GM19240 (cell line): ENCODE results near the gene SFTA2.
"Not testable (repeated sequence)": the region's sequence is repeated elsewhere in the genome, so short reads cannot be mapped to it uniquely, and the experiment has no call there.

Source experiments
- DNase-seq: peaks from one replicate; pipeline ENCODE4 v3.0.0; 2011; ENCODE audit warnings: low spot score; ENCODE audit not compliant: insufficient read length

The SFTA2 gene

DNA sequence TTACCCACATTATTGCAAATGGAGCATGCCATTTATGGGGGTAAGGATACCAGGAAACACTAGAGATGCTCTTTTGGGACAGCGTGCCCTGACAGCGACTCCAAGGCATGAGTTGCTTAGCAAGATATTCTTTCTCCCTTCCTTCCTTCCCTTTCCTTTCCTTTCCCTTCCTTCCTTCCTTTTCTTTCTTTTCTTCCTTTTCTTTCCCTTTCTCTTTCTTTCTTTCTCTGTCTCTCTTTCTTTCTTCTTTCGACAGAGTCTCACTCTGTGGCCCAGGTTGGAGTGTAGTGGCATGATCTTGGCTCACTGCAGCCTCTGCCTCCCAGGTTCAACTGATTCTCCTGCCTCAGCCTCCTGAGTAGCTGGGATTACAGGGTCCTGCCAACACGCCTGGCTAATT lies 12.1 kb upstream of the SFTA2 start:
- no peak for DNase-seq

DNA sequence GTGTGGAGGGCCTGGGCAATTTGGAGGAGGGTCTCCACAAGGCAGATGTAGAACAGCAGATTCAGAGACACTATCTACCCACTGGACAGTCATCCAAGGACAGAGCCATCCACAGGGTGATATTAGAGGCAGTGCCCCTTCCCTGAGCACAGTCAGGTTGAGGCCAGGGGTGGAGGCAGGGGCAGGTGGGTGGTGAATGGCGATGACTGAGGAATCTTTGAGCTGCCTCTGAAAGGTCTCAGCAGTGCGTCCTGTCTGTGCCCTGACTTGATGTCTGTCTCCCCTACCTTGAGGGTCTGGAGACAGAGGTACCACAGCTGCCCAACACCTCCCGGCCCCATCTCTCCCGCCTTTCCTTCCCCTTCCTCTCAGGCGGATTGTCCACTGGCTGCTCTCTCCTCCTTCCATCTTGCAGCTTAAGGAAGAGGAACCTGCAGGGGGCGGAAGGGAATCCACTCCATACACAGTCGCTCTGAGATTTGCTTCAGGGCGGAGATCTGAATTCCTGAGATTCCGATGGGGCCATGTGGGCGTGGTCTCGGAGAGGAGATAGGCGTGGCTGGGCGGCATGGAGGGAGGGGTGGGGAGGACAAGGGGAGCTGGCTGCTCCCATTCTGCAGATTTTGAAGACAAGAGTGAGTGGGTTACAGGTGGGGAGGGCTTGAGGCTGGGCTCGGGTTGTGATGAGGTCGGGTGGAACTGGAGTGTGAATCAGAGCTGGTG lies 10.5 kb upstream of the SFTA2 start:
- no peak for DNase-seq

DNA sequence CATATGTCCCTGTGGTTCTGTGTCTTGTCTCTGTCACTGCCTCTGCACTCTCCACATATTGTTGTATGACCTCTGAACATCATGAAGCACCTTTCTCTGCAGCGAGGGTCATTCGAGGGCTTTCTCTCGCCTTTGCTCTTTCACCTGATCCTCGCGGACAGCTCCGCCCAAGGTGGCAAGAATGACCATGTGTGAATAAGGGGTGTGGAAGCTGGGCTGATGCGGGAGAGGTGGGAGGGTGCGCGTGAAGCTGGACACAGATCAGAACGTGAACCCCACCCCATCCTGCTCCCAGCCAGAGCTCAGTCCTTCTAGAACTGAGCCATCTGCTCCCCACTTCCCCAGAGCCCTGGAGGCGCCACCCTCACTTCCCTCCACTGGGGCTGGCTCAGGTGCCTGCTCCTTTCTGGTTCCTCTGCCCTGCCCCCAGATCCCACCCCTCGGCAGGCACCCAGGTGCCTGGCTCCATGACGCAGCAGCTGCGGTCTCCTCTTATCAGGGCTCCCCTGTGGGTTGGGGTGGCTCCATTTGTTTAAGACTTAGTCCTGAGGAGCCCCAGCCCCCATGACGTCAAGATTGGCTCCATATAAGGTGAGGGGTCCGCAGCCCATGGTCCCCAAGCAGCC lies 8.5 kb upstream of the SFTA2 start, which contains the start of gene MUCL3:
Gene MUCL3 (plus strand): TSS at position 613 of the 626 bp plus-strand sequence. CDS start 27 bp downstream, outside the sequence.
- no peak for DNase-seq

DNA sequence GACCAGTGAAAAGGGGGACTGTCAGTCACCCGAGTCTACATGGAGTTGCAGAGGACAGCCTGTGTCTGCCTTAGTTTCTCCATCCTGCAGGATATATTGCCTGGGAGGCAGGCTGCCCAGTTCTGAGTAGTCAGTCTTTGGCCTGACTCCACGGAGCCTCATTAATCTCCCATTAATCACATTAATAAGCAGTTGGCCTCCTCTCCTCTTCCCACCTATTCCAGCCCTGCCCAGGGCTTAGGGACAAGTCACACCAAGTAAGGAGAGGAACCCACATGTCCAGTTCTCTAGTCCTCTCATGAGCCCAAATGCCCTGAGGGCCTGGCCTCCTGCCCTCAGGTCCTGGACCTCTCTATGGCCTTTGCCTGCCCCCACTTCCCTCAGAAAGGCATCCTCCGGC lies 7.5 kb upstream of the SFTA2 start:
- no peak for DNase-seq

DNA sequence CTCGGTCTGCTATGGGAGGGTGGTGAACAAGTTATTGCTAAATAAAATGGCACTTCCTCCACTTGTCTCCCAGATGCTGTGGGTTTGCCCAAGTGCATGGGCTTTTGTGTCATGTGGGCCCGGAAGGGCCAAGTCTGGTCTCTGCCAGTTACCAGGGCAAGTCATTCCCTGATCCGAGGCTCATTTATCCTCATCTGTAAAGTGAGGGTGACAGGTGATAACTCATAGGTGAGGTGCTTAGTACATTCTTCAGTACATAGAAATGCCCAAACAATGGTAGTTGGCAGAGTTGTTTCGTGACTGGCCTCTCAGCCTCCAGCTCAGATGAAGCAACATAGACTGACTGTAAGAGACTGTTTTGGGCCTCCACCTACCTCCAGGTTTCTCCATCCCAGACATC lies 6.8 kb upstream of the SFTA2 start:
- DNase-seq, result no peak

DNA sequence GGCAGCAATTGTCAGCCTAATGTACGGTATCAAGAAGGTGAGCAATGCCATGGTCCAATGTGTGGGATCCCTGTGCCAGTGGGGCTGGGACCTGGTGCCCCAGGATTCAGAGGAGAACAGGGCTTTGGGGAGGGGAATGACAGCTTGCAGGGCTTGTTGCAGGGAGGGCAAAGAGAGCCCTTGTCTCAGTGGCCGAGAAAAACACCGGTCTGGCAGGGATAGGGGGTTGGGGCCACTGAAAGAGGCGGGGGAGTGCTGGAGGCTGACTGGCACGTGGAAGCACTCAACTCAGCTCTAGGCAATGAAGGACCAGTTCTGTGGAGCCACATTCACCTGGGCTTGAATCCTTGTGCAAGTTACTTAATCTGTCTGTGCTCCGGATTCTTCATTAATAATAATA lies 5.3 kb upstream of the SFTA2 start:
- DNase-seq, result no peak

DNA sequence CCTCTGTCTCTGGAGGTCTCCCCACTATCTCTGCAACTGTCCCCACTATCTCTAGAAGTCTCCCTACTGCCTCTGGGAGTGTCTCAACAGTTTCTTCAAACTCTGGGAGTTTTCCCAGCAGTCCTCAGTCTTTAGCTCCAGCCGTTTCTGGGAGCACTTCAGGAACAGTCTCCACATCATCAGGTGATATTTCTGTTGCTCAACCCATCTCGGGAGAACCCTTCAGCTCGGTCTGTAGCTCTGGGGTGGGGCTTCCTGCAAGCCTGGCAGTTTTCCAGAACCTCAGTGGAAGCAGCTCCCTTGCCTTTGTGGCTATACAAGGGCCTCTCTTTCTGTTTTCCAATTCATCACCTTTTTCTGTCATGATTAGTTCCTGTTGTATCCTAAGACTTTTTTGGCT lies 3.0 kb upstream of the SFTA2 start:
- no peak for DNase-seq

DNA sequence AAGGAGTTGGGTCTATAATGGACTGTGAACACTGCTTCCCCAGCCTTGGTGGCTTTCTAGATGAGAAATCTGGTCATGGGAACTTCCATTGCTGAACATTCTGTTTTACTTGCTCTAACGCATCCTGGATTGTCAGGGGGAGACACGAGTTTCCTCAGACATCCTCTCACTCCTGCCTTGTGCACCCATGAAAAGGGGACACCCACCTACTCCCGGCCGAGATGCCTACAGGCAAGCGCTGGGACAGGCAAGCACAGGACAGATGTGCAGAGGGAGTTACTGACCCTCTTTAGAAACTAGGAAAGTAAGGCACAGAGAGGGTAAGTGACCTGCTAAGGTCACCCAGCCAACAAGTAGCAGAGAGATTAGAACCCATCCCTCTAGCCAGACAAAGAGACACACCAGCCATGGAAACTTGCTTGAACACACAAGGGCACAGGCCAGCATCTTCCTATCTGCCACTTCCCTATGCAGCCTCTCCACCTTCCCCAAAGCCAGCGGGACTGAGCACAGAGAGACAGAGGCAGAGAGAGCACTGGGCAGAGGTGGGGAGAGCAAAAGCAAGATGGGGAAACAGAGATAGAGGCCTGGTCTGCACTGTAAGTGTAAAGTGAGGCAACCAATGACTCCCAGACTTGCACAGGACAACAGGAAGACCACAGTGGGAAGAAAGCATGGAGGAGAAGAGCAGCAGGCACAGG lies 845 bp upstream of the SFTA2 start:
- no peak for DNase-seq

DNA sequence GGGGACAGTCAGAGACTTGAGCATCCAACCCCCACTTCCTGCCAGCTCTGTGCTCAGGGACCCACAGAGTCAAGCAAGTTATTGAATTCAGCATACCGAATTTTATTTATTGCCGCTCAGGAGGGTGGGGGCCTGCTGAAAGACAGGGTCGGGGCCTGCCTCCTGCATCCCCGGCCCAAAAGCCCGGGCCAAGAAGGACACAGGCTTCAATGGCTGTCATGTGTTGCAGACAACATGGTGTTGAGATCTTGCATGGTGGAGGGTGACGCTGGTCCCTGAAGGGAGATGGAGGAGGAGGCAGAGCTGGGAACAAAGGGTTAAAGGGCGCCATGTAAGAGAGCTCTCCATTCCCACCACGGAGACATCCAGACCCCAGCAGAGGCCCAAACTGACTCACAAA lies 698 bp downstream of the SFTA2 start:
- no peak for DNase-seq

DNA sequence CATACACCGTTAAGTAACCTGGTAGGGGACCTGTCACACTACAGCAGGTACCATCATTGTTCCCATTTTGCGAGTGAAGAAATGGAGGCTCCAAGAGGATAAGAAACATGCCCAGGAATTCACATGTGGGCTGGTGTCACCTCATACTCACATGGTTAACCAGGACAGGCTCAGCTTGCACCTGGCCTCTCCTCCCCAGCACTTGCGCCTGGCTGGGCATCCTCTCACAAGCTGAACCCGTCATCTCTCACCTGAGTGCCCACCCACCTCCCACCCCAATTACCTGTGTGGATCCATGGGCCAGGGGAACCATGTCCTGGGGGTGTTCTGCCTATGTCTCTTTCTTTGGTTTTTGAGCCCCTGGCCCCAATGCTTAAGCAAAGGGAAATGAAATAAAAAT lies 1.5 kb downstream of the SFTA2 start:
- DNase-seq, result no peak

DNA sequence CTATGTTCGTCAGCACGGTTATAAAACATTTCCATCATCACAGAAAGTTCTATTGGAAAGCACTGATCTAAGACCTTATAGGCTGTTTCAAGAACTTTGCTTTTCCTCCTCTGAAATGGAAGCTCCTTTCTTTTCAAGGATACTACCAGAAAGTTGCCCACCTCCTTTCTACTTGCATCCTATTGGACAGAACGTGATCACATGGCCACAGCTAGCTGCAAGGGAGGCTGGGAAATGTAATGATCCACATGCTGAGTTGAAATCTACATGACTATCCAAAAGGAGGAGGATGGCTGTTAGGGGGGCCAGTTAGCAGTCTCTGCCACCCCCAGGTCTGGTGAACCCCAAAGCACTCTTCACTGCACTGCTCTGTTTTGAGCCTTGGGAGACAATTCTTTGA lies 3.3 kb downstream of the SFTA2 start:
- no peak for DNase-seq

DNA sequence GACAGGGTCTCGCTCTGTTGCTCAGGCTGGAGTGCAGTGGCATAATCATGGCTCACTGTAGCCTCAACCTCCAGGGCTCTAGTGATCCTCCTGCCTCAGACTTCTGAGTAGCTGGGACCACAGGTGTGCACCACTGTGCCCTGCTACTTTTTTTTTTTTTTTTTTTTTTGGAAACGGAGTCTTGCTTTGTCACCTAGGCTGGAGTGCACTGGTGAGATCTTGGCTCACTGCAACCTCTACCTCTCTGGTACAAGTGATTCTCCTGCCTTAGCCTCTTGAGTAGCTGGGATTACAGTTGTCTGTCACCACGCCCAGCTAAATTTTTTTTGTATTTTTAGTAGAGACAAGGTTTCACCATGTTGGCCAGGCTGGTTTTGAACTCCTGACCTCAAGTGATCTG lies 4.9 kb downstream of the SFTA2 start:
- DNase-seq, result not testable (repeated sequence)

DNA sequence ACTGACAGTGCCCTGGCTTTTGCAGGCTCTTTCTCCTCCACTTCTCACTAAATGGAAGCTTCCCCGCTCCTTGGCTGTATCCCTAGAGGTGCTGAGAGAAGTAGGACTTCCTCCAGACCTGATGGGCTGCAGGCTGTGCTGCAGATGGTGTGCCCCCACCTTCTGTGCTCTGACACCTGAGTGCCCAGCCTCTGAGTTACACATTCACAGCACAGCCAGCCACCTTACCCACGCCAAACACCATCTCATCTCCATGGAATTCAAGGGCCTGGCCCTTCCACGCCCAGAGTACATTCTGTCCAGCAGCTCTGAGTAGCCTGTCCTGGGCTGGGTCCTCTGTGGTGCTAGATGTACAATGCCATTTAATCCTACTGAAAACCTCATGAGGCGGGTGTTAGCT lies 5.3 kb downstream of the SFTA2 start:
- no peak for DNase-seq

DNA sequence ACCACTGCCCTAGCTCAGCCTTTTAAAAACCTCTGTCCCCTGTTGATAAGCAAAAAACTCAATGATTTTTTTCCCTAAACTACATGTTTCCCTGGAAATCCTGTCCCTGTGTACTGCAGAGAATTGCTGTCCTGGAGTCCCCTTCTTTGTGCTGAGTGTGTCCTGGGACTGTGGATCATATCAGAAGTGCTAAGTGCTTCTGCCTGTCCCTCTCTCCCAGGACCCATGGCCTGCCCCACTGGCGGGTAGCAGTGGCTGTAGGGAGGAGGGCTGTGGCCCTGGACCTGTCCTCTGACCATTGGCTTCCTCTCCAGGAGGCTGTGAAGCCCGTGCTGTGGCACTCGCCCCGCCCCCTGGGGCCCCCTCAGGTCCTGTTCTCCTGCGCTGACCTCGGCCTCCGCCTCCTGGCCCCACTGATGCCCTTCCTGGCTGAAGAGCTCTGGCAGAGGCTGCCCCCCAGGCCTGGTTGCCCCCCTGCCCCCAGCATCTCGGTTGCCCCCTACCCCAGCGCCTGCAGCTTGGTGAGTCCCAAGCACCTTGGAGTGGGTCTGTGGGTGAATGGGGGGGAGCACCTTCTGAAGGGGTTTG lies 7.8 kb downstream of the SFTA2 start:
- DNase-seq, result not testable (repeated sequence)

DNA sequence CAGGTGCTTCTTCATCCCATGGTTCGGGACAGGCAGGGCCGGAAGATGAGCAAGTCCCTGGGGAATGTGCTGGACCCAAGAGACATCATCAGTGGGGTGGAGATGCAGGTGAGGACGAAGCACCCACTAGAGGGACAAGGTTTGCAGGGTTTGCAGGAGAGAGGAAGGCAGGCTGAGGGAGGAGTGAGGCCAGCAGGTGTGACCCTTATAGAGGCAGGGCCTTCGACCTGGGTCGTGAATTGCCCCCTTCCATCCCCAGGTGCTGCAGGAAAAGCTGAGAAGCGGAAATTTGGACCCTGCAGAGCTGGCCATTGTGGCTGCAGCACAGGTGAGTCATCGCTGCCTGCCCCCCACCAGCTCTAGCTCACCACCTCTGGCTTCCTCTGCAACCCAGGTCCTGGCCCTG lies 9.5 kb downstream of the SFTA2 start:
- no peak for DNase-seq

DNA sequence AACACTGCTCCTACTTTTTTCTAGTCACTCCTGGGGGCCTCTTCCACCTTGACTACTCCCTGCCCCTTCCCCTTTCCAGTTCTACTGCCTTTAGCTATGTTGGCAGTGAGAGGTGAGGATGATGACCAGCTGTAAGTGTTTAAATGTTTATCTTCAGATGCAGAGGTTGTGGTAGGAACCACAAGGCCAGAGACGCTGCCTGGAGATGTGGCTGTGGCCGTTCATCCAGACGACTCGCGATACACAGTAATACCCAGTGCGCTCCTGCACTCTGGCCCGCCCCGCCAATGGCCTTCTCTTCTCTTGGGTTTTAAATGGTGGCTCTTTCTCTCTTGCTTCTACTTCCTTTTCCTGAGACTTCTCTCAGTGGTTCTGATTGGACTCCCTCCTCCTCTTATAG lies 13.3 kb downstream of the SFTA2 start:
- DNase-seq, result no peak

DNA sequence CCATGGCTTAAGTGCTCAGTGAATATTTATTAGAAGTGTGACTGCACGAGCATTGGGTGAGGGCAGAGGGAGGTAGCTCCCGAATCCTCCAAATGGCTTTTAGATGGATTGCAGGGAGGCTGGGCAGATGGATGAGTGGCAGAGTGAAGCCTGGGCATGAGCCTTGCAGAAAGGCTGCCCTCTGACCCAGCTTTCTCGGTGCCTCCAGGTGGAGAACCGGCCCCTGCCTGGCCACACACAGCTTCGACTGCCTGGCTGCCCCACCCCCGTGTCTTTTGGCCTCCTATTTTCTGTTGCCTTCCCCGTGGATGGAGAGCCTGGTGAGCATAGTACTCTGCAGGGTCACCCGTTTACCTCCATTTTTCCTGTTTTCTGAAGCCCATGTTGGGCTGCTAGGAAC lies 14.5 kb downstream of the SFTA2 start:
- no peak for DNase-seq

DNA sequence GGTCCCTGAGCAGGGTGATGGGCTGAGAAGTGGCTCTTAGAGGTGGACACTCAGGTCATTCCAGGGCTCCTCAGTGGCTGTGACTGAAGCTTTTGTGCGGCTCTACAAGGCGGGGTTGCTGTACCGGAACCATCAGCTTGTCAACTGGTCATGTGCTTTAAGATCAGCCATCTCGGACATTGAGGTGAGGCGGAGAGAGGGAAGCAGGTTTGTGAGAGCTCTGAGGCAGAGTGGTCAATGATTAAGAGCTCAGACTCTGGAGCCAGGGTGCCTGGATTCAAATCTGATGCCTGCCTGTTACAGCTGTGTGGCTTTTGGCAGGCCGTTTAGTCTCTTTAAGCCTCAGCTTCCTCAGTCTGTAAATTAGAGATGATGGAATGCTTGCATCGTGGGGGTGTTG lies 14.9 kb downstream of the SFTA2 start:
- DNase-seq, result no peak

DNA sequence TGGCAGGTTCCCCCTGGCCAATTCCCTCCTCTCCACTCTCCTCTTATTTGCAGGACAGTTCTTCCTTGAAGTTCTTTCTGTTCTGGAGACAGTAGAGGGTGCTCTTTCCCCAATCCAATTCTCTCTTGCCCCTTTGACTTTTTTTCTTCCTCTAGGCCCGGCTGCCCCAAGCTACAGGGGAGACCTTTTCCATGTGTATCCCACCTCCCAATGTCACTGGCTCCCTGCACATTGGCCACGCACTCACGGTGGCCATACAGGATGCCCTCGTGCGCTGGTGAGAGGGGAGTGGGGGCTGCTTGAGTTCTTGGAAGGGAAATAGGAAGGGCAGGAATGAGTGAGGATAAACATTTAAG lies 16.4 kb downstream of the SFTA2 start:
- DNase-seq, result peak; percentile 81

DNA sequence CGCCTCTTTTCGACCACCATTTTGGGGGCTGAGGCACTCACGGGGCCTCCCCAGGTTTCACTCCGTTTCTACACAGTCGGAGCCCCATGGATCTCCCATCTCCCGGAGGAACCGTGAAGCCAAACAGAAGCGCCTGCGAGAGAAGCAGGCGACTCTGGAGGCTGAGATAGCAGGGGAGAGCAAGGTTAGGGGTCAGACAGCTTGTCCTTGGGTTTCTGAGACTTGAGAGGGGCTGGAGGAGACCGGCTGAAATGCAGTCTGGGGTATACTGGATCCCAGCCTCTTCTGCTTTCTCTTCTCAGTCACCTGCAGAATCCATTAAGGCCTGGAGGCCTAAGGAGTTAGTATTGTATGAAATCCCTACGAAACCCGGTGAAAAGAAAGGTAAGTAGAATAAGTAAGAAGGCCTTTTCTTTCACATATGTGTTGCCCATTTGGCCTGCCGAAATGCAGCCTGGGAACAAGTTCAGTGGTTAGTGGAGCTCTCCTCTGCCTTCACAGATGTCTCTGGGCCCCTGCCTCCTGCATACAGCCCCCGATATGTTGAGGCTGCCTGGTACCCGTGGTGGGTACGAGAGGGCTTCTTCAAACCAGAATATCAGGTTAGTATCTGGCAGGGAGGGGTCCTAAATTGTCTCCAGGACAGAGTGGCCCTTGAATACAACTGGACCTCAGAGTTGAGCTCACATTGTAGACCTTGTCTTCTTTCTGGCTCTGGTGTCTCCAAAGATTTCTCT lies 16.9 kb downstream of the SFTA2 start:
- DNase-seq, result peak; percentile 19

DNA sequence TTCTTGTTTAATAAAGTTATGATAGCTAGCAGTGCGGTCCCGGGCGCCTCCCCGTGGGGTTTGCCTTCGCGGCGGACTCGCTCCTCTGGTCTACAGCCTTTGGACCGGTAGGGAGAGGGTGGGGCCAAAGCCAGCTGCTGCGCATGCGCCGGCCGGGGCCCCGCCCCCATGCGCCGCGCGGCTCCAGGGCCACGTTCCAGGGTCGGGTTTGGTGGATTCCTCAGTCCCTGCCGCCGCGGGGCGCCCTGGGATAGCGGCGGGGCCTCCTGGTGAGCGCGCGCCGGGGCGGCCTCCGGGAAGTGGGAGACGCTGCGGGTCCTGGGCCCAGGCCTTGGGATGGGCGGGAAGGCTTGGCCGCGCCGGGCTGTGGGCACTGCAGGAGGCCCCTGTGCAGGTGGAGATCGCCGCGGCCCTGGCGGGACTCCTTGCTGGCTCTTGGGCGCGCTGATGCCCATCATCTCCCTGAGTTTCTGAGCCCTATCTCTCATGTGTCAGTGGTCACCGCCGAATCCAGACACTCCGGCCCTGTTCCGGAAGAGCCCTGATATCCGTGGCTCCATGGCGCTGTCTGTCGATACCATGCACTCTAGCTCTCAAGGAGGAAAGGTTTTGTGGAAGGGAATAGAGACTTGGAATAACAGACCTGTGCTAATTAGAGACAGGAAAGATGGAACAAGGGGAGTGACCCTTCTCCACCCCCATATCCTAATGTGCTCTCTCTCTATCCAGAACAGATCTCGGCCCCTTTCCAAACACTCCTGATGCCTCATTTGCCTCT lies 17.7 kb downstream of the SFTA2 start, which contains the start of gene VARS2:
Gene VARS2 (plus strand): TSS at position 163 of the 778 bp plus-strand sequence. CDS start 599 bp downstream, at position 762.
- DNase-seq, result peak; percentile 96
